ENCODE measurements around the gene AGPAT4. TPM values are rescaled to one million over a fixed set of nuclear protein-coding genes. Genes with fewer than 3 reads are reported as not detected.
A peak's percentile ranks its signal among the peaks of the same experiment; 100 is the strongest.

Gene AGPAT4
- total and polyA plus RNA-seq, 2 donors (not counting 3 experiments of a cell fraction or from before 2014, with no cell fraction given): 10.2 to 15.2 TPM

GRCh38 chr6:161191007-161191406 lies 82.9 kb downstream of the AGPAT4 start:
- CTCF ChIA-PET: no interaction called here
- Histone ChIP-seq H3K36me3 (ENCODE audit: control insufficient read depth in 2 of 2, extremely low read depth in 1 of 2, insufficient read depth in 2 of 2, low read length in 2 of 2) (no peaks in the 10 kb centered on the region), H3K9me3 (replicated peaks; ENCODE audit: control insufficient read depth, insufficient read depth, low read length) (no peaks in the 10 kb centered on the region), H3K79me2 (ENCODE audit: control insufficient read depth, insufficient read depth, low read length) (no peaks in the 10 kb centered on the region), H3K27me3 (ENCODE audit: control insufficient read depth in 2 of 2, insufficient read depth in 2 of 2, low read length in 2 of 2) (no peaks in the 10 kb centered on the region), H3K27ac (ENCODE audit: insufficient read depth, low read depth, low read length) (no peak overlapping the region), H2AFZ (ENCODE audit: low read depth, low read length) (no peak overlapping the region), H3K4me2 (ENCODE audit: insufficient read depth, low read length) (no peak overlapping the region), H3K9ac (replicated peaks; ENCODE audit: extremely low read depth, insufficient read depth, low read length) (no peak overlapping the region), H3K4me3 (replicated peaks in 1 of 3; ENCODE audit: insufficient read depth in 1 of 3, low read depth in 1 of 3, low read length in 3 of 3) (no peak overlapping the region), H4K20me1 (replicated peaks; ENCODE audit: control insufficient read depth, extremely low read depth, insufficient read depth, low read length) (no peaks in the 10 kb centered on the region), H3K9me1 (replicated peaks; ENCODE audit: control insufficient read depth, extremely low read depth, insufficient read depth, low read length) (no peaks in the 10 kb centered on the region), H3K4me1 (ENCODE audit: control insufficient read depth, extremely low read depth, insufficient read depth, low read length) (no peaks in the 10 kb centered on the region)
- intact Hi-C loops (cut with micrococcal nuclease): no loop called here
- BruUV-seq (replicated peaks): no TSS peak
- dilution Hi-C loops (cut with MboI; ENCODE audit: extremely low pct_ligation_motif_present, low sequenced_read_pairs): no loop called here
- FAIRE-seq (no peak), DNase-seq (ENCODE audit: low read depth, low spot score) (no peak)
- no peak for TF ChIP-seq GATA2 (IDR thresholded peaks at IDR 0.05; ENCODE audit: insufficient read depth, insufficient read length, low read depth, low read length)
- TF ChIP-seq MAX (IDR thresholded peaks at IDR 0.05; ENCODE audit: insufficient read depth, insufficient read length): no peak
- TF ChIP-seq FOS (IDR thresholded peaks at IDR 0.05; ENCODE audit: borderline replicate concordance, insufficient read depth, low read length): no peak
- POLR2A ChIA-PET: no interaction called here

- intact Hi-C loops (cut with micrococcal nuclease): no loop called here
- H2AFZ ChIP-seq (ENCODE audit: low read depth, low read length): no peak overlapping the region
- DNase-seq (ENCODE audit: low read depth, low spot score) (peak; percentile 11), FAIRE-seq (no peak)
- no peaks in the 10 kb centered on the region for H3K27me3 ChIP-seq (ENCODE audit: control insufficient read depth in 2 of 2, insufficient read depth in 2 of 2, low read length in 2 of 2)
- CTCF ChIA-PET: interaction anchor here (1.2 kb wide), 1 partner anchor 181 kb away, joined by 4 read pairs; no protein-coding TSS in a partner anchor
- POLR2A ChIA-PET: no interaction called here
- no peaks in the 10 kb centered on the region for H3K4me1 ChIP-seq (ENCODE audit: control insufficient read depth, extremely low read depth, insufficient read depth, low read length)
- no peaks in the 10 kb centered on the region for H3K9me1 ChIP-seq (replicated peaks; ENCODE audit: control insufficient read depth, extremely low read depth, insufficient read depth, low read length)
- dilution Hi-C loops (cut with MboI; ENCODE audit: extremely low pct_ligation_motif_present, low sequenced_read_pairs): no loop called here
- no peak for TF ChIP-seq JUN (IDR thresholded peaks at IDR 0.05; ENCODE audit: borderline replicate concordance, insufficient read depth, insufficient read length, low read depth)
- TF ChIP-seq CTCF (IDR thresholded peaks at IDR 0.05; ENCODE audit: extremely low read depth in 1 of 2, insufficient read depth in 1 of 2, low read depth in 1 of 2, low read length in 2 of 2): no peak
- no peak for TF ChIP-seq EZH2 (IDR thresholded peaks at IDR 0.05; ENCODE audit: borderline replicate concordance, low read depth, low read length, severe bottlenecking)
- no peak for TF ChIP-seq MAX (IDR thresholded peaks at IDR 0.05; ENCODE audit: insufficient read depth, insufficient read length)
- no peak for TF ChIP-seq MYC (IDR thresholded peaks at IDR 0.05; ENCODE audit: low read depth, low read length)
- BruUV-seq (replicated peaks): no TSS peak
- H3K79me2 ChIP-seq (ENCODE audit: control insufficient read depth, insufficient read depth, low read length): no peaks in the 10 kb centered on the region
- no peak overlapping the region for H3K27ac ChIP-seq (ENCODE audit: insufficient read depth, low read depth, low read length)
- H4K20me1 ChIP-seq (replicated peaks; ENCODE audit: control insufficient read depth, extremely low read depth, insufficient read depth, low read length): no peaks in the 10 kb centered on the region
- H3K4me3 ChIP-seq (replicated peaks in 1 of 3; ENCODE audit: insufficient read depth in 1 of 3, low read depth in 1 of 3, low read length in 3 of 3): no peak overlapping the region
- no peaks in the 10 kb centered on the region for H3K9me3 ChIP-seq (replicated peaks; ENCODE audit: control insufficient read depth, insufficient read depth, low read length)
- no peaks in the 10 kb centered on the region for H3K36me3 ChIP-seq (ENCODE audit: control insufficient read depth in 2 of 2, extremely low read depth in 1 of 2, insufficient read depth in 2 of 2, low read length in 2 of 2)
- no peak overlapping the region for H3K4me2 ChIP-seq (ENCODE audit: insufficient read depth, low read length)
- H3K9ac ChIP-seq (replicated peaks; ENCODE audit: extremely low read depth, insufficient read depth, low read length): no peak overlapping the region
Observed at GRCh38 chr6:161189891-161190290, 84.0 kb downstream of the AGPAT4 start.
